HT1080 (cell line): Measurements from ENCODE around the gene KRTAP22-2. TPM values are rescaled to one million over a fixed set of nuclear protein-coding genes. Genes with fewer than 3 reads are reported as not detected.

Source experiments
- DNase-seq: peaks from one replicate; pipeline ENCODE4 v3.0.0-alpha.2; 2015; ENCODE audit warnings: low read depth
- polyA plus RNA-seq, 2 experiments: library from polyadenylated mRNA; depleted of rRNA; stranded (reverse); fragments of >200 nt; gene quantifications; 2 replicates each; pipeline ENCODE4 v1.2.3, GENCODE V29; 2015
- total RNA-seq: library from RNA; depleted of rRNA; stranded (reverse); fragments of >200 nt; shearing (Covaris generic); gene quantifications from 2 replicates; pipeline ENCODE4 v1.2.3, GENCODE V29; 2014; rRNA removed

Gene KRTAP22-2
- not detected in 2 replicates for total RNA-seq
- not detected in 2 replicates for polyA plus RNA-seq (2015; cell fraction: cytosol; rRNA removed)
- polyA plus RNA-seq (2015; cell fraction: nucleus; rRNA removed) = not detected in 2 replicates

GRCh38 chr21:30590297-30590696 lies at the start of gene KRTAP22-2:
TSS of gene KRTAP22-2 (minus strand) at chr21:30590397.
- DNase-seq = no peak

- DNase-seq = no peak
Observed at GRCh38 chr21:30638686-30639085, 48.5 kb upstream of the KRTAP22-2 start.

- no peak for DNase-seq
Observed at GRCh38 chr21:30634906-30635305, 44.7 kb upstream of the KRTAP22-2 start, which contains the start of gene KRTAP20-2. TSS of gene KRTAP20-2 (plus strand) at chr21:30635206. CDS start at chr21:30635264, 58 bp downstream.

- DNase-seq = no peak
Observed at GRCh38 chr21:30629200-30629599, 39.0 kb upstream of the KRTAP22-2 start.

- DNase-seq = no peak
Observed at GRCh38 chr21:30628109-30628508, 37.9 kb upstream of the KRTAP22-2 start.

- DNase-seq = no peak
Observed at GRCh38 chr21:30625449-30626165, 35.4 kb upstream of the KRTAP22-2 start.

GRCh38 chr21:30623362-30623761 lies 33.2 kb upstream of the KRTAP22-2 start:
- DNase-seq = no peak

GRCh38 chr21:30620522-30620921 lies 30.3 kb upstream of the KRTAP22-2 start, which contains the start of gene KRTAP20-4:
TSS of gene KRTAP20-4 (plus strand) at chr21:30620627.
- no peak for DNase-seq

- DNase-seq = no peak
Observed at GRCh38 chr21:30620080-30620479, 29.9 kb upstream of the KRTAP22-2 start.

GRCh38 chr21:30616125-30616524 lies 25.9 kb upstream of the KRTAP22-2 start, which contains the start of gene KRTAP20-1:
TSS of gene KRTAP20-1 (plus strand) at chr21:30616425. CDS start at chr21:30616455, 30 bp downstream.
- no peak for DNase-seq

GRCh38 chr21:30615199-30615598 lies 25.0 kb upstream of the KRTAP22-2 start:
- no peak for DNase-seq

GRCh38 chr21:30613836-30614235 lies 23.6 kb upstream of the KRTAP22-2 start, which contains the start of gene KRTAP6-1:
TSS of gene KRTAP6-1 (minus strand) at chr21:30613930. CDS start at chr21:30613904, 26 bp downstream.
- DNase-seq = peak; percentile 11

- DNase-seq = no peak
Observed at GRCh38 chr21:30612132-30612531, 21.9 kb upstream of the KRTAP22-2 start.

GRCh38 chr21:30605968-30606367 lies 15.8 kb upstream of the KRTAP22-2 start:
- peak; percentile 43 for DNase-seq

GRCh38 chr21:30600787-30601186 lies 10.6 kb upstream of the KRTAP22-2 start, which contains the start of gene KRTAP22-1:
TSS of gene KRTAP22-1 (plus strand) at chr21:30601087.
- DNase-seq = no peak

GRCh38 chr21:30598802-30599201 lies 8.6 kb upstream of the KRTAP22-2 start, which contains the start of gene KRTAP6-2:
TSS of gene KRTAP6-2 (minus strand) at chr21:30598902. CDS start at chr21:30598874, 28 bp downstream.
- DNase-seq = no peak

- DNase-seq = no peak
Observed at GRCh38 chr21:30592140-30592539, 1.9 kb upstream of the KRTAP22-2 start, which contains the start of gene KRTAP6-3. TSS of gene KRTAP6-3 (plus strand) at chr21:30592440. CDS start at chr21:30592446, 6 bp downstream.

GRCh38 chr21:30582870-30583269 lies 7.3 kb downstream of the KRTAP22-2 start:
- DNase-seq = no peak

GRCh38 chr21:30580132-30580531 lies 10.1 kb downstream of the KRTAP22-2 start:
- DNase-seq = no peak

GRCh38 chr21:30579346-30579745 lies 10.9 kb downstream of the KRTAP22-2 start:
- DNase-seq = no peak

GRCh38 chr21:30577766-30578165 lies 12.4 kb downstream of the KRTAP22-2 start:
- peak; percentile 5 for DNase-seq

GRCh38 chr21:30567617-30568016 lies 22.6 kb downstream of the KRTAP22-2 start:
- DNase-seq = no peak
